Measurements from ENCODE around the gene MRI1.

DNA sequence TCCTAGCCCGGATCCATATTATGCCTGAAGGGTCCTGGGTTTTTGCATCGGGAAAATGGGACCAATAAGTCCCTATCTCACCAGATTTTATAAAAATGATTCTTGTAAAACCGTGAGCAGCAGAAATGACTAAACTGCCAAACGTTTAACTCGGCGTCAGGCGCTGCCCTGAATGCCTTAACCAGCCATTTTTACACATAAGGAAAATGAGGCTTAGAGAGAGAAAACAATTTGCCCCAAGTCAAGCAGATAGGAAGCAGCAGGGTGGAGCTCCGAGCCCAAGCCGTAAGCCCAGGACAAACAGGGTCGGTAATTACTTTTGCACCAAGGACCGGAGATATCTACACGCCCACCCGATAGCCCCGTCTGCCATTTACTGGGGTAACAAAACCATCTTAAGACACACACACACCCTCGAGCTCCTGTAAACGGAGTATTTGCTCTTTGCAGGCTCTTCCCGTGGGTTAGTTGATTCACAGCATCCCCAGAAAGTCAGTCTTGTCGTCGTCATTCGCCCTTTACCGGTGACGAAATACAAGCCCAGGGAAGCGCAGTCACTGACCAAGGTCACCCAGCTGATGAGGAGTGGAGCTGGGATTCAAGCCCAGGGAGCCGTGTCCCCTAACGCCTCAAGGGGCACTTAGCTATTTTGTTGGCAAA, 16.0 kb upstream of the MRI1 start:
- TF ChIP-seq, protein P1, sequence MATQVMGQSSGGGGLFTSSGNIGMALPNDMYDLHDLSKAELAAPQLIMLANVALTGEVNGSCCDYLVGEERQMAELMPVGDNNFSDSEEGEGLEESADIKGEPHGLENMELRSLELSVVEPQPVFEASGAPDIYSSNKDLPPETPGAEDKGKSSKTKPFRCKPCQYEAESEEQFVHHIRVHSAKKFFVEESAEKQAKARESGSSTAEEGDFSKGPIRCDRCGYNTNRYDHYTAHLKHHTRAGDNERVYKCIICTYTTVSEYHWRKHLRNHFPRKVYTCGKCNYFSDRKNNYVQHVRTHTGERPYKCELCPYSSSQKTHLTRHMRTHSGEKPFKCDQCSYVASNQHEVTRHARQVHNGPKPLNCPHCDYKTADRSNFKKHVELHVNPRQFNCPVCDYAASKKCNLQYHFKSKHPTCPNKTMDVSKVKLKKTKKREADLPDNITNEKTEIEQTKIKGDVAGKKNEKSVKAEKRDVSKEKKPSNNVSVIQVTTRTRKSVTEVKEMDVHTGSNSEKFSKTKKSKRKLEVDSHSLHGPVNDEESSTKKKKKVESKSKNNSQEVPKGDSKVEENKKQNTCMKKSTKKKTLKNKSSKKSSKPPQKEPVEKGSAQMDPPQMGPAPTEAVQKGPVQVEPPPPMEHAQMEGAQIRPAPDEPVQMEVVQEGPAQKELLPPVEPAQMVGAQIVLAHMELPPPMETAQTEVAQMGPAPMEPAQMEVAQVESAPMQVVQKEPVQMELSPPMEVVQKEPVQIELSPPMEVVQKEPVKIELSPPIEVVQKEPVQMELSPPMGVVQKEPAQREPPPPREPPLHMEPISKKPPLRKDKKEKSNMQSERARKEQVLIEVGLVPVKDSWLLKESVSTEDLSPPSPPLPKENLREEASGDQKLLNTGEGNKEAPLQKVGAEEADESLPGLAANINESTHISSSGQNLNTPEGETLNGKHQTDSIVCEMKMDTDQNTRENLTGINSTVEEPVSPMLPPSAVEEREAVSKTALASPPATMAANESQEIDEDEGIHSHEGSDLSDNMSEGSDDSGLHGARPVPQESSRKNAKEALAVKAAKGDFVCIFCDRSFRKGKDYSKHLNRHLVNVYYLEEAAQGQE (IDR thresholded peaks at IDR 0.05; ENCODE audit: low read depth) = no peak
- TF ChIP-seq TEAD4 (IDR thresholded peaks at IDR 0.05) (no peak), RAD21 (IDR thresholded peaks at IDR 0.05; ENCODE audit: low read depth) (no peak), YY1 (IDR thresholded peaks at IDR 0.05; ENCODE audit: low read depth) (no peak; the same call in 1 of the 2 replicates), TAF1 (IDR thresholded peaks at IDR 0.05; ENCODE audit: low read depth) (no peak), CREB1 (IDR thresholded peaks at IDR 0.05; ENCODE audit: low read depth) (no peak), EP300 (IDR thresholded peaks at IDR 0.05; ENCODE audit: borderline replicate concordance) (no peak), TCF12 (IDR thresholded peaks at IDR 0.05; ENCODE audit: low read depth) (no peak)

All from Ishikawa (cell line).